Right lobe of liver (tissue), 4 donors: Measurements from ENCODE around the gene GSG1L.

ENCODE experiments used
- POLR2A ChIP-seq: fragments of 450-650 bp; IDR thresholded peaks from one replicate; pipeline ENCODE4 v1.6.1; 2017; ENCODE audit warnings: antibody characterized with exemption, mild to moderate bottlenecking
- TF ChIP-seq, protein P1 (sequence below), 4 donors: fragments of 200-600 bp in 3 of 4; fragments of 450-650 bp in 1 of 4; IDR thresholded peaks; one replicate each; pipeline versions ENCODE4 v1.5.1 to v1.8.0; 2016 to 2022; ENCODE audit warnings: antibody characterized with exemption in 4 of 4, mild to moderate bottlenecking in 2 of 4
- donor health status: DM: no; HTN: no; CAD: no.
- donor health status: DM: no; HTN: no; CAD: no.
- donor health status: DM: no; HTN: yes; CAD: no.

DNA sequence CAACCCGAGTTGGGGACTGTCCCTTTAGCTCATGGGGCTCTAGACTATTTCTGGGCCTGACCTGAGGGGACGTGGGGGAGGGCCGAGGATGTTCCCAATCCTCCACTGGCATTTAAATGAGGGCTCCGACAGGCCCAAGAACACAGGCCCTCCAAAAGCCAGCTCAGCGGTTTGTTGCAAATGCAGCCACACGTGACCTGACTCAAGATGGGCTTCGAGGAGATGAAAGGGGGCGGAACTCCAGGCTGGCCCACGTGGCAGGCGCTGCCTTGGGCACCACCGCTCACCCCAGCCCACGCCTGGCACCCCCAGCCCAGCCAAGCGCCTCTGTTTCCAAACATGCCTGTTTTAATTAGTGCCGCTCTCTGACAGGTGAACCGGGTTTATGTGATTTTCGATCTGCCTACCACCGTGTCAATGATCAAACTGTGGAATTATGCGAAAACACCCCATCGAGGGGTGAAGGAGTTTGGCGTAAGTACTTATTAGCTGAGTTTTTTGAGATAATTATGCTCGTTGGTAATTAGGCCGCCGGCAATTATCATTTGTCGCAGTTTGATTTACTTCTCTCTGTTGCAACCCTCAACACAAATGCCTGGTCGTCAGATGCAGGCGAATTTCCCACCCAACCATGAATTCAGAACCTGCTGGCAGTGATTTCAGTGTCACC lies 286.8 kb downstream of the GSG1L start:
- TF ChIP-seq, protein P1, sequence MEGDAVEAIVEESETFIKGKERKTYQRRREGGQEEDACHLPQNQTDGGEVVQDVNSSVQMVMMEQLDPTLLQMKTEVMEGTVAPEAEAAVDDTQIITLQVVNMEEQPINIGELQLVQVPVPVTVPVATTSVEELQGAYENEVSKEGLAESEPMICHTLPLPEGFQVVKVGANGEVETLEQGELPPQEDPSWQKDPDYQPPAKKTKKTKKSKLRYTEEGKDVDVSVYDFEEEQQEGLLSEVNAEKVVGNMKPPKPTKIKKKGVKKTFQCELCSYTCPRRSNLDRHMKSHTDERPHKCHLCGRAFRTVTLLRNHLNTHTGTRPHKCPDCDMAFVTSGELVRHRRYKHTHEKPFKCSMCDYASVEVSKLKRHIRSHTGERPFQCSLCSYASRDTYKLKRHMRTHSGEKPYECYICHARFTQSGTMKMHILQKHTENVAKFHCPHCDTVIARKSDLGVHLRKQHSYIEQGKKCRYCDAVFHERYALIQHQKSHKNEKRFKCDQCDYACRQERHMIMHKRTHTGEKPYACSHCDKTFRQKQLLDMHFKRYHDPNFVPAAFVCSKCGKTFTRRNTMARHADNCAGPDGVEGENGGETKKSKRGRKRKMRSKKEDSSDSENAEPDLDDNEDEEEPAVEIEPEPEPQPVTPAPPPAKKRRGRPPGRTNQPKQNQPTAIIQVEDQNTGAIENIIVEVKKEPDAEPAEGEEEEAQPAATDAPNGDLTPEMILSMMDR (IDR thresholded peaks at IDR 0.05): no peak
- TF ChIP-seq POLR2A: no peak
